Endothelial cell of umbilical vein (primary cell): Measurements from ENCODE around the gene UBE2E2. TPM values are rescaled to one million over a fixed set of nuclear protein-coding genes. Genes with fewer than 3 reads are reported as not detected.

Experiments used
- BruUV-seq: library from RNA; stranded (reverse); fragments of 400-500 nt; replicated peaks from 2 replicates; lab custom pipeline; 2021; lab: Mats Ljungman, UMichigan
- CTCF ChIA-PET: fragments of 300-600, 350-600 bp; sonication (Branson Sonifier 250); formaldehyde crosslinking; loops from one replicate; lab custom pipeline; 2021; ENCODE audit warnings: antibody characterized with exemption, inconsistent platforms; lab: Charles Lee
- POLR2A ChIA-PET: fragments of 300-600, 350-600 bp; sonication (Branson Sonifier 250); formaldehyde crosslinking; loops from one replicate; lab custom pipeline; 2021; ENCODE audit warnings: antibody characterized with exemption, inconsistent platforms; lab: Charles Lee
- DNase-seq: peaks from one replicate; pipeline ENCODE4 v3.0.0-alpha.2; 2011; ENCODE audit warnings: low read depth, low spot score
- FAIRE-seq: peaks from 2 replicates; lab custom pipeline; 2011; peaks lifted over from hg19 to GRCh38; lab: Jason Lieb, UNC
- H2AFZ ChIP-seq: 2 replicates; pipeline ENCODE4 v1.6.0; 2012; ENCODE audit warnings: low read depth, low read length, control low read depth, inconsistent platforms
- H3K27ac ChIP-seq: 2 replicates; pipeline ENCODE4 v1.5.1; 2011; ENCODE audit warnings: low read depth, mild to moderate bottlenecking, control low read depth, low read length, moderate library complexity; ENCODE audit not compliant: insufficient read depth
- H3K27me3 ChIP-seq, 2 experiments: 2 replicates each; pipeline versions ENCODE4 v1.6.0 to v1.6.1; 2011; ENCODE audit warnings: low read length in 2 of 2, mixed read lengths in 1 of 2; ENCODE audit not compliant: control insufficient read depth in 2 of 2, insufficient read depth in 2 of 2
- H3K36me3 ChIP-seq, 2 experiments: 2 replicates in 1 of 2; 3 replicates in 1 of 2; pipeline ENCODE4 v1.5.1; 2011; ENCODE audit warnings: low read length in 2 of 2, mild to moderate bottlenecking in 1 of 2, moderate library complexity in 1 of 2; ENCODE audit not compliant: control insufficient read depth in 2 of 2, insufficient read depth in 2 of 2; ENCODE audit errors: extremely low read depth in 1 of 2
- H3K4me1 ChIP-seq: 3 replicates; pipeline ENCODE4 v1.5.1; 2011; ENCODE audit warnings: mild to moderate bottlenecking, low read length; ENCODE audit not compliant: control insufficient read depth, insufficient read depth; ENCODE audit errors: extremely low read depth
- H3K4me2 ChIP-seq: 2 replicates; pipeline ENCODE4 v1.6.1; 2011; ENCODE audit warnings: low read length, control low read depth, mixed read lengths; ENCODE audit not compliant: insufficient read depth
- H3K4me3 ChIP-seq, 3 experiments: fragments of 200-600 bp in 1 of 3; sonication (generic), shearing (Covaris generic) in 1 of 3; replicated peaks in 1 of 3; 2 replicates each; pipeline ENCODE4 v1.5.1; 2011 to 2016; ENCODE audit warnings: control low read depth in 3 of 3, low read length in 3 of 3, mild to moderate bottlenecking in 2 of 3, inconsistent platforms in 1 of 3, low read depth in 1 of 3, moderate library complexity in 1 of 3; ENCODE audit not compliant: insufficient read depth in 1 of 3
- H3K79me2 ChIP-seq: 2 replicates; pipeline ENCODE4 v1.6.0; 2012; ENCODE audit warnings: low read length, inconsistent platforms; ENCODE audit not compliant: control insufficient read depth, insufficient read depth
- H3K9ac ChIP-seq: replicated peaks from 2 replicates; pipeline ENCODE3; 2011; ENCODE audit warnings: low read length, control low read depth; ENCODE audit not compliant: insufficient read depth; ENCODE audit errors: extremely low read depth
- H3K9me1 ChIP-seq: replicated peaks from 3 replicates; pipeline ENCODE4 v1.6.0; 2011; ENCODE audit warnings: mild to moderate bottlenecking, low read length; ENCODE audit not compliant: control insufficient read depth, insufficient read depth; ENCODE audit errors: extremely low read depth
- H3K9me3 ChIP-seq: replicated peaks from 2 replicates; pipeline ENCODE4 v1.5.1; 2012; ENCODE audit warnings: low read length, inconsistent platforms; ENCODE audit not compliant: control insufficient read depth, insufficient read depth
- H4K20me1 ChIP-seq: replicated peaks from 2 replicates; pipeline ENCODE3; 2011; ENCODE audit warnings: mild to moderate bottlenecking, low read length; ENCODE audit not compliant: control insufficient read depth, insufficient read depth; ENCODE audit errors: extremely low read depth
- EZH2 ChIP-seq: IDR thresholded peaks from 2 replicates; pipeline ENCODE4 v1.6.1; 2012; ENCODE audit warnings: borderline replicate concordance, low read depth, mild to moderate bottlenecking, moderate library complexity, low read length, inconsistent platforms; ENCODE audit not compliant: severe bottlenecking
- FOS ChIP-seq: IDR thresholded peaks from 2 replicates; pipeline ENCODE4 v1.6.1; 2011; ENCODE audit warnings: mild to moderate bottlenecking, low read length, moderate library complexity, borderline replicate concordance; ENCODE audit not compliant: insufficient read depth
- GATA2 ChIP-seq: IDR thresholded peaks from 2 replicates; pipeline ENCODE4 v1.7.0; 2011; ENCODE audit warnings: low read depth, mild to moderate bottlenecking, moderate library complexity, mixed read lengths, low read length; ENCODE audit not compliant: insufficient read length, insufficient read depth
- JUN ChIP-seq: IDR thresholded peaks from 2 replicates; pipeline ENCODE4 v1.6.1; 2011; ENCODE audit warnings: borderline replicate concordance, low read depth; ENCODE audit not compliant: insufficient read length, insufficient read depth
- MYC ChIP-seq: IDR thresholded peaks from one replicate; pipeline ENCODE4 v1.6.1; 2011; ENCODE audit warnings: mild to moderate bottlenecking, low read depth, low read length
- POLR2A ChIP-seq: IDR thresholded peaks from 2 replicates; pipeline ENCODE4 v1.6.1; 2012; ENCODE audit warnings: low read depth, mild to moderate bottlenecking, control low read depth, low read length
- POLR2AphosphoS5 ChIP-seq: IDR thresholded peaks from 2 replicates; pipeline ENCODE4 v1.6.1; 2012; ENCODE audit warnings: low read depth, mild to moderate bottlenecking, control low read depth, low read length, moderate library complexity; ENCODE audit not compliant: insufficient read depth
- dilution Hi-C: fragments of 300-500 bp; cut with MboI; formaldehyde crosslinking; loops from one replicate; pipeline ENCODE4 v1.15.0; 2019; ENCODE audit warnings: low sequenced_read_pairs; ENCODE audit not compliant: extremely low pct_ligation_motif_present
- intact Hi-C: fragments of 100-400 bp; cut with micrococcal nuclease; formaldehyde crosslinking; loops from one replicate; pipeline ENCODE4 v1.10.0; 2022
- polyA plus RNA-seq, 4 experiments: library from polyadenylated mRNA; depleted of rRNA in 3 of 4; stranded (reverse) in 3 of 4; unstranded in 1 of 4; fragments of >200 nt; gene quantifications; 2 replicates each; pipeline versions ENCODE4 v1.2.1 to v1.2.3, GENCODE V29; 2011 to 2012; ENCODE audit warnings: missing spikeins in 1 of 4
- total RNA-seq: library from RNA; stranded (reverse); gene quantifications from 2 replicates; pipeline ENCODE4 v1.2.3, GENCODE V29; 2021
- TF ChIP-seq, protein P1 (sequence below): IDR thresholded peaks from 2 replicates; pipeline ENCODE4 v1.6.1; 2011; ENCODE audit not compliant: insufficient read depth, insufficient read length
- TF ChIP-seq, protein P2 (sequence below), 2 donors: IDR thresholded peaks; 1 replicate in 1 of 2; 2 replicates in 1 of 2; pipeline ENCODE4 v1.5.1; 2011; ENCODE audit warnings: low read length in 2 of 2, mild to moderate bottlenecking in 2 of 2, moderate library complexity in 2 of 2, control low read depth in 1 of 2, inconsistent platforms in 1 of 2, low read depth in 1 of 2; ENCODE audit not compliant: insufficient read depth in 1 of 2; ENCODE audit errors: extremely low read depth in 1 of 2

UBE2E2 gene
- total and polyA plus RNA-seq, 2 donors (not counting 3 experiments of a cell fraction or from before 2014, with no cell fraction given): 37.0 to 45.4 TPM

DNA sequence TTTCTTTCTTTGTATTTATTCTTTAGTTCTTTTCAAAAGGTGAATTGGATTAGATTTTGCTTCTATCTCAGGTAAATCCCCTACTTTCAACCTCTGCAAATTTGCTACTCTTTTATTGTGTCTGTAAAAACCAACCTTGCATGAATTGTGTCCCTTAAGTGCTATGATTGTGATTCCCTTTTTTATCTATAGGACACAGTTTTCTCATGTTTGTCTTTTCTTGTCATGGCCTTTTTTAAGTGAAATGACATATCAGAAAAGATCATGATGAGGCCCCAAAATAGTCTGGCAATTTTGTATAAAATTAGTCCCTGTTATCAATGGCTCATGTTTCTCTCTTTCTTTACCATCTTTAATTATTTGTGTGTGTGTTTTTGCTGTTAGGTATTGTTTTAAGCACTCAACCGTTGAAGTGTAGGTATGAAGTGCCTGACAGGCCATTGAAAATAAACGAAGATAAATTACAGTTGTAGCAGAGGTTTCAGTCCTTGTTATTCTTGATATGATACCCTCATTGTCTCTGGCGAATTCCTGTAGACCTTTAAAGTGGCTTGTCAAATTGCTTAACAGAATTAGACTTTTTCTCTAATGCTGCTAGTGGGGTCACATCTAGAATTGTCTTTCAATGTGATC lies 184.3 kb downstream of the UBE2E2 start:
- ChIA-PET POLR2A (no interaction called here), CTCF (no interaction called here)
- FAIRE-seq: no peak
- no TSS peak for BruUV-seq
- DNase-seq: no peak
- H3K9me3 ChIP-seq: no peaks in the 10 kb centered on the region
- no peaks in the 10 kb centered on the region for H3K9me1 ChIP-seq
- no peak overlapping the region for H2AFZ ChIP-seq
- H3K79me2 ChIP-seq: no peaks in the 10 kb centered on the region
- no peak overlapping the region for H3K27ac ChIP-seq
- H3K4me2 ChIP-seq: no peak overlapping the region
- no peaks in the 10 kb centered on the region for H3K4me1 ChIP-seq
- TF ChIP-seq POLR2AphosphoS5: no peak
- TF ChIP-seq GATA2: no peak
- no peak for TF ChIP-seq EZH2
- no peak for TF ChIP-seq MYC
- H3K27me3 ChIP-seq: no peaks in the 10 kb centered on the region
- H3K4me3 ChIP-seq: no peak overlapping the region
- H3K36me3 ChIP-seq: no peaks in the 10 kb centered on the region
- H3K9ac ChIP-seq: no peak overlapping the region
- dilution Hi-C loops: no loop called here
- intact Hi-C loops: no loop called here
- H4K20me1 ChIP-seq: no peaks in the 10 kb centered on the region

DNA sequence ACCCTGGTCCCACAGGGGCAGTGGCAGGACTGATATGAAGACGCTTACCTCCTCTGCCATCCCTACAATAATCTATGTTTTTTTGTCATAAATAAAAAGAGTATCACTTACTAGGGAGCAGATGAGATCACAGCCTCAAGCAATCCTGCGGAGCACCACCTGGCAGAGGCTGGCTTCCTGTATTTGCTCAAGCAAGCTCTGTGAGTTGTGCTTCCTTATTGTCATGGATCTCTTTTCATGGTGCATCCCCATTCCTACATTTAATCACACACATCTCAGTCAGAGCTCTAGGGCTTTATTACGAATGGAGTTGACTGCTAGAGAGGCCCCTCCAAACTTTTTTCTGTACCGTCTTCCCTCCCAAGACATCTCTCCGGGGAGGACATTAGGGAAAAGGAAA lies 186.0 kb downstream of the UBE2E2 start:
- DNase-seq: no peak
- BruUV-seq: no TSS peak
- FAIRE-seq: no peak
- H3K9me1 ChIP-seq: no peaks in the 10 kb centered on the region
- no peaks in the 10 kb centered on the region for H3K79me2 ChIP-seq
- no peak overlapping the region for H2AFZ ChIP-seq
- H3K9ac ChIP-seq: no peak overlapping the region
- no peaks in the 10 kb centered on the region for H3K36me3 ChIP-seq
- dilution Hi-C loops (no loop called here), intact Hi-C loops (no loop called here)
- no peak overlapping the region for H3K27ac ChIP-seq
- H3K4me3 ChIP-seq: no peak overlapping the region
- no peaks in the 10 kb centered on the region for H3K9me3 ChIP-seq
- CTCF ChIA-PET: no interaction called here
- TF ChIP-seq FOS (no peak), POLR2A (no peak), POLR2AphosphoS5 (no peak), MYC (no peak), EZH2 (no peak), GATA2 (no peak), JUN (no peak)
- TF ChIP-seq, protein P1, sequence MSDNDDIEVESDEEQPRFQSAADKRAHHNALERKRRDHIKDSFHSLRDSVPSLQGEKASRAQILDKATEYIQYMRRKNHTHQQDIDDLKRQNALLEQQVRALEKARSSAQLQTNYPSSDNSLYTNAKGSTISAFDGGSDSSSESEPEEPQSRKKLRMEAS: no peak
- TF ChIP-seq, protein P2, sequence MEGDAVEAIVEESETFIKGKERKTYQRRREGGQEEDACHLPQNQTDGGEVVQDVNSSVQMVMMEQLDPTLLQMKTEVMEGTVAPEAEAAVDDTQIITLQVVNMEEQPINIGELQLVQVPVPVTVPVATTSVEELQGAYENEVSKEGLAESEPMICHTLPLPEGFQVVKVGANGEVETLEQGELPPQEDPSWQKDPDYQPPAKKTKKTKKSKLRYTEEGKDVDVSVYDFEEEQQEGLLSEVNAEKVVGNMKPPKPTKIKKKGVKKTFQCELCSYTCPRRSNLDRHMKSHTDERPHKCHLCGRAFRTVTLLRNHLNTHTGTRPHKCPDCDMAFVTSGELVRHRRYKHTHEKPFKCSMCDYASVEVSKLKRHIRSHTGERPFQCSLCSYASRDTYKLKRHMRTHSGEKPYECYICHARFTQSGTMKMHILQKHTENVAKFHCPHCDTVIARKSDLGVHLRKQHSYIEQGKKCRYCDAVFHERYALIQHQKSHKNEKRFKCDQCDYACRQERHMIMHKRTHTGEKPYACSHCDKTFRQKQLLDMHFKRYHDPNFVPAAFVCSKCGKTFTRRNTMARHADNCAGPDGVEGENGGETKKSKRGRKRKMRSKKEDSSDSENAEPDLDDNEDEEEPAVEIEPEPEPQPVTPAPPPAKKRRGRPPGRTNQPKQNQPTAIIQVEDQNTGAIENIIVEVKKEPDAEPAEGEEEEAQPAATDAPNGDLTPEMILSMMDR (IDR thresholded peaks at IDR 0.05; ENCODE audit: extremely low read depth in 1 of 2, insufficient read depth in 1 of 2, low read depth in 1 of 2, low read length in 2 of 2): no peak
- no peaks in the 10 kb centered on the region for H3K27me3 ChIP-seq
- no peaks in the 10 kb centered on the region for H4K20me1 ChIP-seq
- POLR2A ChIA-PET: interaction anchor here (0.7 kb wide), 1 partner anchor 18 kb away, joined by 5 read pairs; no protein-coding TSS in a partner anchor
- H3K4me1 ChIP-seq: no peaks in the 10 kb centered on the region
- no peak overlapping the region for H3K4me2 ChIP-seq
